Activated naive CD4-positive, alpha-beta T cell treated with anti-CD3 and anti-CD28 coated beads, Interleukin-2, amount 50 U/mL, for 24 hours (primary cell): ENCODE results near the gene PIBF1.
"Not testable (repeated sequence)": the region's sequence is repeated elsewhere in the genome, so short reads cannot be mapped to it uniquely, and the experiment has no call there.

Source experiments
- H3K27ac Mint-ChIP-seq: one replicate; pipeline ENCODE4 v1.8.0; 2021; ENCODE audit warnings: mild to moderate bottlenecking, mixed read lengths
- H3K27me3 Mint-ChIP-seq: one replicate; pipeline ENCODE4 v1.8.0; 2021; ENCODE audit warnings: mixed read lengths
- H3K36me3 Mint-ChIP-seq: one replicate; pipeline ENCODE4 v1.8.0; 2021; ENCODE audit warnings: mixed read lengths
- H3K4me1 Mint-ChIP-seq: one replicate; pipeline ENCODE4 v1.8.0; 2021; ENCODE audit warnings: mixed read lengths
- H3K4me3 Mint-ChIP-seq: one replicate; pipeline ENCODE4 v1.8.0; 2021; ENCODE audit warnings: mild to moderate bottlenecking, mixed read lengths
- H3K9me3 Mint-ChIP-seq: one replicate; pipeline ENCODE4 v1.8.0; 2021; ENCODE audit warnings: mixed read lengths

Gene PIBF1

DNA sequence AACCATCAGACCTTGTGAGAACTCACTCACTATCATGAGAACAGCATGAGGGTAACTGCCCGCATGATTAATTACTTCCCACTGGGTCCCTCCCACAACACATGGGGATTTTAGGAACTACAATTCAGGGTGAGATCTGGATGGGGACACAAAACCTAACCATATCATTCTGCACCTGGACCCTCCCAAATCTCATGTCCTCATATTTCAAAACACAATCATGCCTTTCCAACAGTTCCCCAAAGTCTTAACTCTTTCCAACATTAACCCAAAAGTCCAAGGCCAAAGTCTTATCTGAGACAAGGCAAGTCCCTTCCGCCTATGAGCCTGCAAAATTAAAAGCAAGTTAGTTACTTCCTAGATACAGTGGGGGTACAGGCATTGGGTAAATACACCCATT lies 164.3 kb downstream of the PIBF1 start:
- H3K4me3 Mint-ChIP-seq, H3K4me1 Mint-ChIP-seq, H3K9me3 Mint-ChIP-seq, H3K27me3 Mint-ChIP-seq, H3K27ac Mint-ChIP-seq: not testable (repeated sequence)
- peaks cover 37% of the 10 kb centered on the region for H3K36me3 Mint-ChIP-seq

DNA sequence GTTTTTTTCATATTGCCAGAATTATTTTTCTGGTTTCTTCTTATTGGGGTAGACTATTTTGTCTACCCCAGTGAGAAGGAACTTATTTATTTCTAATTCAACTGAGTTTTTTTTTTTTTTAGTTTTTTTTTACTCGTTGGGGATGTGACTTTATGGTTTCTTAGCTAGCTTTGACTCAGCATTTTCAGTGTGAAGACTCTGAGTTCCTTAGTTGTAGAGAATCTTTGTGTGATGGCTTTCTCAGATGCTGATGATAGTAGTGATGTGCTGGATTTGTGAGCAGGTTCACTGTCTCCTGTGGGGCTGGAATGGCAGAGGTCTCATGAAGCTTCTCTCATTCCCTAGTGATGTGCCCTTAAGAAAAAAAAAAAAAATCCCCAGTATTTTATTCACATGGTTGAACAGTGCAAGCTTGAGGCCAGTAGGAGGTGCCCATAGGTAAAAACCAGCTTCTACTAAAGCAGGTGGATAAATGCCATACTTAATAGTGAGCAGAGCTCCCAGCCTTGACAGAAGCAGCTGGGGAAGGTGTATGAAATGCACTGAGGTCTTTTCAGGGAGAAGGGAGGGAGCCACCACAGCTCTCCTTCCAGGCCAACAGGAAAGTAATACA lies 170.7 kb downstream of the PIBF1 start:
- no peaks in the 10 kb centered on the region for H3K27me3 Mint-ChIP-seq
- no peak overlapping the region for H3K27ac Mint-ChIP-seq
- no peaks in the 10 kb centered on the region for H3K9me3 Mint-ChIP-seq
- no peak overlapping the region for H3K4me3 Mint-ChIP-seq
- peaks cover 33% of the 10 kb centered on the region for H3K36me3 Mint-ChIP-seq
- H3K4me1 Mint-ChIP-seq = no peaks in the 10 kb centered on the region

DNA sequence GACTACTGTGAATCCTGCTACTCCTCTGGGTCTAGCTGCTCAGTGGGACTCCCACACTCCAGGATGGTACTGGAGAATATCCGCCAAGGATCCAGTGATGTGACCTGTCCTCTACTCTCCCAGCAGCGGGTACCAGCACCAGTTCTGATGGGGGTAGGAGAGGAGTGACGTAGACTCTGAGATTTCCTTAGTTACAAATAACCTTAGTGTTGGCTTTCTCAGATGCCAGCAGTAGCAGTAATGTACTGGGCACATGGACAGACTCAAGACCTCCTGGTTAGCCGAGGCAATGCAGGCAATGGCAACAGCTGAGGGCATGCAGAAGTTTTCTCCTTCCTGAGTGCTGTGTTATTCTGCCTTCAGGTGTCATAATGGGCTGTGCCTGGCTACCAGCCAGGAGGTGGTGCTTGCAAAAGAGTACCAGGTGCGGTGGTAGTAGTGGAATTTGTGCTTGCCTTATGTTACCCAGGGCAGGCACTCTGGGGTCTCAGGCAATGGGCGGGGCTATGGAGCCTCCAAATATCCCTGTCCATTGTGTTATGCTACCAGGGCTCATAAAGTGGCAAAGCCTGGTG lies 171.5 kb downstream of the PIBF1 start:
- H3K27me3 Mint-ChIP-seq = no peaks in the 10 kb centered on the region
- H3K4me3 Mint-ChIP-seq = no peak overlapping the region
- H3K9me3 Mint-ChIP-seq = no peaks in the 10 kb centered on the region
- H3K4me1 Mint-ChIP-seq = no peaks in the 10 kb centered on the region
- H3K36me3 Mint-ChIP-seq = peaks cover 28% of the 10 kb centered on the region
- H3K27ac Mint-ChIP-seq = no peak overlapping the region

DNA sequence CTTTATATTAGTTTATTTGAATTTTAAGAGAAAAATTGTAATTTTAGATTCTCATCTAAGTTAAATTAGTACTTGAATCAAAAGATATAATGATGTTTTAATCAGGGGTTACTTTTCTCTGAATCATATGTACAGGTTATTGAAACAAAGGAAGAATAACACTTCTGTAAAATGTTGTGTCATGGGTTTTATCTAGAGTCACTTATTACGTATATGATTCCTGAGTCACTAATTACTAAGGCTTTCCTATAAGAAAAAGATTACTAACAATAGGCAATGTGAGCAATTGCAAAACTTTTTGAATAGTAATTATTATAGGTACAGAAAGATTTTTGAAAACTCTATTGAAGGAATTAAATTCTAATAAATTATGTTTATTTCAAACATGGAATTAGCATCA lies 177.7 kb downstream of the PIBF1 start:
- no peaks in the 10 kb centered on the region for H3K9me3 Mint-ChIP-seq
- H3K4me1 Mint-ChIP-seq = no peaks in the 10 kb centered on the region
- H3K36me3 Mint-ChIP-seq = peaks cover 20% of the 10 kb centered on the region
- H3K27ac Mint-ChIP-seq = no peak overlapping the region
- no peak overlapping the region for H3K4me3 Mint-ChIP-seq
- no peaks in the 10 kb centered on the region for H3K27me3 Mint-ChIP-seq

DNA sequence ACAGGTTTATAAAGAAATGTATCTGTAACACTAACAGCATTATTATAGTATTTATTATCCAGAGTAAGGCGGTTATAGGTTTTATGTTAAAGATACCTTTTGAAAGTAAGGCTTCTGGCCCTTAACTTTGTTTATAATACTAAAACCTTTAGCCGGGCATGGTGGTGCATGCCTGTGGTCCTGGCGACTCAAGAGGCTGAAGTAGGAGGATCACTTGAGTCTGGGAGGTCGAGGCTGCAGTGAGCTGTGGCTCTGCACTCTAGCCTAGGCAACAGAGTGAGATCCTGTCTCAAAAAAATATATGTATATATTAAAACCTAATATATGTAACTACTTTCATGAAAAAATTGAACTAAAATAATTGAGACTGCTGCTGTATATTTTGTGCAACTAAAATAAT lies 178.2 kb downstream of the PIBF1 start:
- H3K4me1 Mint-ChIP-seq = no peaks in the 10 kb centered on the region
- H3K4me3 Mint-ChIP-seq = no peak overlapping the region
- H3K27ac Mint-ChIP-seq = no peak overlapping the region
- no peaks in the 10 kb centered on the region for H3K9me3 Mint-ChIP-seq
- no peaks in the 10 kb centered on the region for H3K27me3 Mint-ChIP-seq
- peaks cover 20% of the 10 kb centered on the region for H3K36me3 Mint-ChIP-seq

DNA sequence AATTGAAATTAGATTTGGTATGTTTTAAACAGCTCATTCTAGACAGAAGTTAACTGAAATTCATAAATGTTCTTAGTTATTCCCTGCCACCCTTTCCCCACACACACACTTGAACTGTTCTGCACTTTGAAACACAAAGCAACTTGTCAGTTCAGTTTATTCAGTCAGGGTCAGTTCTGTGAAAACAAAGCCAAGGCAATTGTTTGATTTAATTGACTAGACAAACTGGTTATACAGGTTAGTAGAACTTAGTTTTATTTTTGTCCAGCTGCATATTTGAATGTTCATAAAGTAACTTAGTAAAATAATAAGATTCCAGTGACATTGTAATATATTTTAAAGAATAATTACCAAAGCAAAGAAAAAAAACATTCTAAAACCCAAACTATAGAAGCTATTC lies 178.6 kb downstream of the PIBF1 start:
- no peaks in the 10 kb centered on the region for H3K9me3 Mint-ChIP-seq
- no peaks in the 10 kb centered on the region for H3K4me1 Mint-ChIP-seq
- no peaks in the 10 kb centered on the region for H3K27me3 Mint-ChIP-seq
- peaks cover 21% of the 10 kb centered on the region for H3K36me3 Mint-ChIP-seq
- H3K27ac Mint-ChIP-seq = no peak overlapping the region
- no peak overlapping the region for H3K4me3 Mint-ChIP-seq

DNA sequence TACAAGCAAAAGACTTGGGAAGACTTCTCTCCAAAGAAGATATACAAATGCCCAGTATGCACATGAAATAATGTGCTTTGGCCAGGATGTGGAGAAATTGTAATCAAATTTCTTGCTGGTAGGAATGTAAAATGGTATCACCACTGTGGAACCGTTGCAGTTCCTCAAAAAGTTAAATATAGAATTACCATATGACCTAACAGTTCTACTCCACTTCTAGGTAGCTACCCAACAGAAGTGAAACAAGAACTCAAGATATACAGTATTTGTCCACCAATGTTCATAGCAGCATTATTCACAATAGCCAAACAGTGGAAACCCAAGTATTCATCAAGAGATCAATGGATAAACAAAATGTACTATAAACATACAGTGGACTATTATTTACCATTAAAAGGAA lies 181.8 kb downstream of the PIBF1 start:
- peaks cover 10% of the 10 kb centered on the region for H3K36me3 Mint-ChIP-seq
- no peaks in the 10 kb centered on the region for H3K27me3 Mint-ChIP-seq
- H3K4me1 Mint-ChIP-seq = no peaks in the 10 kb centered on the region
- no peak overlapping the region for H3K27ac Mint-ChIP-seq
- H3K9me3 Mint-ChIP-seq = no peaks in the 10 kb centered on the region
- H3K4me3 Mint-ChIP-seq = no peak overlapping the region

DNA sequence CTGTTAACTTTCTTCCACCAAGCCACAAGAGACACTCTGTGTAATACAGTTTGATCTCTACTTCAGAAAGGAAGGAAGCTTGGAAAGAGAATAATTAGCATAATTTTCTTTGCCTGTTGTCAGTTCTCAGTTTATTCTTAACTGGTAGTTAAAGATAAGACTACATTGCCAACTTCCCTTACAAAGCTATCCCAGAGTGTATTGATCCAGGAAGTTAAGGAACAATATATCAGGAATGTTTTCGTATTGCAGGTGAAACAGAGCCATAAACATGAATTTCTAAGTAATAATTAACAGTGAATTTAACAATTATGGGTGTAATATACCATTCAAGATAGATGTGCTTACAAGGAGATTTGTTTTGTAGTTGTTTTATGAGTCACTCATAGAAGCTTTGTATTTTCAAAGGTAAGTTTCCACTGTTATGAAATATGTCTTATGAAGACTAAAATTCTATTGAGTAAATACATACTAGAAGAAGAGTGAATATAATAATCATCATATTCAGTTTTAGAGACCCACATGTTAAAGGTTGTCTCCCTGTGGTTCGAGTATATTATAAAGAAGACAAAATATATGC lies 188.5 kb downstream of the PIBF1 start:
- no peak overlapping the region for H3K4me3 Mint-ChIP-seq
- H3K36me3 Mint-ChIP-seq = peaks cover 15% of the 10 kb centered on the region
- no peaks in the 10 kb centered on the region for H3K27me3 Mint-ChIP-seq
- no peaks in the 10 kb centered on the region for H3K4me1 Mint-ChIP-seq
- no peaks in the 10 kb centered on the region for H3K9me3 Mint-ChIP-seq
- H3K27ac Mint-ChIP-seq = no peak overlapping the region

DNA sequence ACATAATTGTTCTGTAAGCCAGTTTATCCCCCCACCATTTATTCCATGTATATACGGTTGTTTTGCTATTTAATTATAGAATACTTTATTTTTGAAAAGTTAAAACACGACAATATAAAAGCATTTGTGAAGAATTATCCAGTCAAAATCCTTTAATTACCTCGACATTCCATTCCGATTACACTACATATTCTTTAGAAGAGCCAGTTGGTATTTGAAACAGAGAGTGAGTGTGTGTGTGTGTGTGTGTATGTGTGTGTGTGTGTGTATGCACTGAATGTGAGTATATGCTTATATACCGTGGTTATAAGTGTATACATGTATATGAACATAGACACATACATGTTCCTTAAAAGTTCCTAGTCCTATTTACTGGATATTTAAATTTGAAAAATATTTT lies 189.0 kb downstream of the PIBF1 start:
- no peaks in the 10 kb centered on the region for H3K4me1 Mint-ChIP-seq
- H3K36me3 Mint-ChIP-seq = peaks cover 16% of the 10 kb centered on the region
- H3K9me3 Mint-ChIP-seq = no peaks in the 10 kb centered on the region
- no peak overlapping the region for H3K27ac Mint-ChIP-seq
- H3K27me3 Mint-ChIP-seq = no peaks in the 10 kb centered on the region
- no peak overlapping the region for H3K4me3 Mint-ChIP-seq

DNA sequence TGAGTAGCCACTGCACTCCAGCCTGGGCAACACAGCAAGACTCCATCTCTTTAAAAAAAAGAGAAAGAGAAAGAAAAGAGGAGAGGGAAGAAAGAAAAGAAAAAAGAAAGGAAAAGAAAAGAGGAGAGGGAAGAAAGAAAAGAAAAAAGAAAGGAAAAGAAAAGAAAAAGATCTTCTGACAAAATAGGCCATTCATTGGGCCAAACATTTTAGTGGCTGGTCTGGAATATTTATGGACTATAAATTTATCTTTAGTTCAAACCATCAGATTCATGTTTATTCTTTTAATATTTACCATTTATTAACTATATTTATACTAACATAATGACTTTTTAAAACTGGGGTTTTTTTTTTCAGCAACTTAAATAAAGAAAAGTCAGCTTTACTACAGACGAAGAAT lies 191.3 kb downstream of the PIBF1 start:
- Mint-ChIP-seq H3K4me3 (no peak overlapping the region), H3K27me3 (no peaks in the 10 kb centered on the region), H3K36me3 (peaks cover 17% of the 10 kb centered on the region), H3K27ac (no peak overlapping the region), H3K9me3 (no peaks in the 10 kb centered on the region), H3K4me1 (no peaks in the 10 kb centered on the region)

DNA sequence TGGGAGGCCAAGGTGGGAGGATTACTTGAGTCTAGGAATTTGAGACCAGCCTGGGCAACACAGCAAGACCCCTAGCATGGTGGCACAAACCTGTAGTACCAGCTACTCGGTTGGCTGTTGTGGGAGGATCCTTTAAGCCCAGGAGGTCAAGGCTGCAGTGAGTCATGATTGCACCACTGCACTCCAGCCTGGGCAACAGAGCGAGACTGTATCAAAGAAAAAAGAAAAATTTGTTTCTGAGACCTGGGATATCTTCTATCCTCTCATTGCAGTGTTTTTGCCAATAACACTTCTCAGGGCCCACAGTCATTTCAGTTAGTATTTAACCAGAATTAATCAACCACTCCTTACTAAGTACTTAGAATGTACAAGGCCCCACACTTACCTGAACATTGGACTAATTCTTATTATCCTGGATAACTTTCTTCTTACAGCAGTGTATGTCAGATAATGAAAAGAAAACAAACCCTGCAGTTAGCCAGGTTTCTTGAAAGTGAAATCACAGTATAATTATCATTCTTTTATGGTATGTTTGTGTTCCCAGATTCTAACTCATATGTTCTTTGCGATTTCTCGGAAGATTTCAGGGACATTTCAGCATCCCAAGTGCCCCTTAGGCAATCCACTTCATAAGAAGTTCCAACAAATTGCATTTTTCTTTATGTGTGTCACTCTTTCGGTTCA lies 201.3 kb downstream of the PIBF1 start:
- H3K9me3 Mint-ChIP-seq = no peaks in the 10 kb centered on the region
- no peak overlapping the region for H3K27ac Mint-ChIP-seq
- H3K4me3 Mint-ChIP-seq = no peak overlapping the region
- no peaks in the 10 kb centered on the region for H3K4me1 Mint-ChIP-seq
- peaks cover 9% of the 10 kb centered on the region for H3K36me3 Mint-ChIP-seq
- H3K27me3 Mint-ChIP-seq = no peaks in the 10 kb centered on the region

DNA sequence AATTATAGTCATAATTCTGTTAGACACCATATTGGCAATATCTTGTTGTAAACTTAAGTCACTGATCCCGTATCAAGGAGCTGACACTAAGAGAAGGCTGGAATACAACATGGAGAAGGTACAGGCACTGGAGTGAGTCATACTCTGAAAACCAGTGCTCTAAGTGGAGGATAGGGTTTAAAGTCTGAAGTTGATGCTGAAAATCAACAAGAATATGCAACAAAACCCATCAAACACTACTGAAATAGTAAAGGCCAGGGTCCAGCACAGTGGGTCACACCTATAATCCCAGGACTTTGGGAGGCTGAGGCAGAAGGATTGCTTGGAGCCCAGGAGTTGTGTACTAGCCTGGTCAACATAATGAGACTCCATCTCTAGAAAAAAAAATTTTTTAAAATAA lies 203.7 kb downstream of the PIBF1 start:
- H3K4me3 Mint-ChIP-seq = no peak overlapping the region
- peaks cover 10% of the 10 kb centered on the region for H3K36me3 Mint-ChIP-seq
- no peaks in the 10 kb centered on the region for H3K9me3 Mint-ChIP-seq
- no peaks in the 10 kb centered on the region for H3K27me3 Mint-ChIP-seq
- no peaks in the 10 kb centered on the region for H3K4me1 Mint-ChIP-seq
- H3K27ac Mint-ChIP-seq = no peak overlapping the region

DNA sequence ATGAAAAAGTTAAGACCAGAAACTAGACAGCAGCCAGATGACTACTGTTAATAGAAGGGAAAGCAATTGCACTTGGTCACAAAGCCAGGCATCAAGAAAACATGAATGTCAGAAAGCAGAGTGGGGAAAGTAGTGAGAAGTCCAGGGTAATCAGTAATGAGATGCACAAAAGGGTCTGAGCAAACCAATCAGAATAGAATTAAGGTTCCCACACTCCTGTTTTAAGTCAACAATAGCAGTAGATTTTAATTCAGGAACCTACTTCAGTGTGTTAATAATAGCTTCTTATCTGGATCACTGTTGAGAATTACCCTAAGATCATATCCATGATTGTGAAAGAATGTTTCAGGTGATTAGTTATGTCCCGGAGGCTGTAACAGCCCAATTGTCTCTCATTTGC lies 204.3 kb downstream of the PIBF1 start:
- H3K9me3 Mint-ChIP-seq = no peaks in the 10 kb centered on the region
- no peaks in the 10 kb centered on the region for H3K4me1 Mint-ChIP-seq
- peaks cover 9% of the 10 kb centered on the region for H3K36me3 Mint-ChIP-seq
- H3K27me3 Mint-ChIP-seq = no peaks in the 10 kb centered on the region
- no peak overlapping the region for H3K27ac Mint-ChIP-seq
- no peak overlapping the region for H3K4me3 Mint-ChIP-seq

DNA sequence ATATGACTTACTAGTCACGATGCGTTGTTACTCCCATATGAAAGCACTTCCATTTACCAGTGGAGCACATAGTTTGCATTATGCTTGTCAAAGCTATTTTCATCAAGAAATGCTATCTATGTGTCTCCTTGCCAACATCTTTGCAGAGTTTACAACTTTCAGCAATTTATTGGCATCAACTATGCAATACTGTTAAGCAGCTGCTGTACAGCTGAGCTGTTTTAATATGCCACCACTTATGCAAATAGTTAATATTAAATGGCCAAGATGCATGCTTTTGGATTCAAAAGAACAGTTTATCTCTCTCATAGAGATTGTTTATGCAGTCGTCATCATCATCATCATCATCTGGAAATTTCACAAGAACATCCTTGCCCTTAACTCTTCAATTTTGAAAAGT lies 209.0 kb downstream of the PIBF1 start:
- Mint-ChIP-seq H3K4me1 (no peaks in the 10 kb centered on the region), H3K27ac (no peak overlapping the region), H3K4me3 (no peak overlapping the region)

DNA sequence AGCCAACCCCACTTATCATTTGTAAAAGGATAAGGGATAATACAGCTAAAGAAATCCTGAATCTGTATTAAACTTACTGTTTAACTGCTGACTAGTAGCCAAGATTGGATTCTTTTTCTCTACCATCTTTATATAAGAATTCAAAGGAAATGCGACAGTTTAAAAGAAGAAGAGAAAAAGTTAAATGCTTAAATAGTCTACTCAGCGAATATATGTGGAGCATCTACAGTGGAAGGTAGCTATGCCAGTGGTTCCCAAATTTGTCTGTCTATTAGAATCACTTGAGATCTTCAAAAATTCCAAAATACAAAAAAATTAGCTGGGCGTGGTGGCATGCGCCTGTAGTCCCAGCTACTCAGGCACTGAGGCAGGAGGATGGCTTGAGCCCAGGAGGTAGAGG lies 216.1 kb downstream of the PIBF1 start:
- Mint-ChIP-seq H3K9me3 (no peaks in the 10 kb centered on the region), H3K27ac (no peak overlapping the region), H3K27me3 (no peaks in the 10 kb centered on the region), H3K36me3 (peaks cover 6% of the 10 kb centered on the region), H3K4me3 (no peak overlapping the region), H3K4me1 (peaks cover 5% of the 10 kb centered on the region)

More for the DNA sequence above, 209.0 kb downstream of the PIBF1 start:
- H3K36me3 Mint-ChIP-seq = peaks cover 16% of the 10 kb centered on the region
- no peaks in the 10 kb centered on the region for H3K9me3 Mint-ChIP-seq
- H3K27me3 Mint-ChIP-seq = no peaks in the 10 kb centered on the region

DNA sequence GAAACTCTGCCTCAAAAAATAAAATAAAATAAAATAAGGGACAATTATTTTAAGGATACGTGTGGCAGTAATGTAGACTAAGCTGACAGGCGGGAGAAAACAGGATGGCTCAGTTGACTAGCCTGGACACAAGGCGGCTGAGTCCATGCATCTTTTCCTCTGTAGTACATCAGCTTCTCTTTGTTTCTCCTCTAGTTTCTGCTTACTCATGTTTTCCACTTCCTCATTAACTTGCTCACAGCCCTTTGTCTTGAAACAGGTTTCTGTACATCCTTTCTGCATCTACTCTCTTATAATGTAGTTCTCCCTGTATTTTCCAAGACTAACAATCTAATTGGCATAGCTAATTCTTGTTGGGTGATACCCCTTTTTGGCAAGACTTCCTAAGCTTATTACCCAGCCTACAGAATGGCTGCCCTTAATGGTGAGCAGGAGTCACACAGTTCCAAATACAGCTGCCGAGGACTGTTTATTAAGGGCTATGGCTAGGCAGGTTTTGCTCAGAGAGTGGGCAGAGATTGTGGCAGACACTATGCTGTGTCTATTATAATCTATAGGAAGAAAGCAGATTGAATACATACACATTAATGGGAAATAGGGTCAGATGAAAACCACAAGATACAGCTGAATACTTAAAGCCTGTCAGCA lies 218.2 kb downstream of the PIBF1 start:
- Mint-ChIP-seq H3K4me1 (peaks cover 5% of the 10 kb centered on the region), H3K36me3 (peaks cover 10% of the 10 kb centered on the region), H3K27ac (no peak overlapping the region), H3K27me3 (no peaks in the 10 kb centered on the region), H3K4me3 (no peak overlapping the region), H3K9me3 (no peaks in the 10 kb centered on the region)
